HepG2 (cell line): ENCODE data around the gene PDP2. TPM values are rescaled to one million over a fixed set of nuclear protein-coding genes. Genes with fewer than 3 reads are reported as not detected.

ENCODE experiments used
- ATF1 ChIP-seq: IDR thresholded peaks from 2 replicates; pipeline ENCODE4 v1.6.1; 2016; ENCODE audit warnings: mild to moderate bottlenecking, control low read depth
- DR1 ChIP-seq: sonication (generic); formaldehyde crosslinking; IDR thresholded peaks from 2 replicates; pipeline ENCODE4 v1.8.0; 2021; ENCODE audit warnings: mild to moderate bottlenecking, missing genetic modification reagents, inconsistent platforms
- ELK4 ChIP-seq: sonication (generic); formaldehyde crosslinking; IDR thresholded peaks from 2 replicates; pipeline ENCODE4 v1.9.0; 2021; ENCODE audit warnings: missing genetic modification reagents, borderline replicate concordance
- GATAD2A ChIP-seq: IDR thresholded peaks from 2 replicates; pipeline ENCODE4 v1.6.1; 2016
- HOXA3 ChIP-seq: sonication (generic); formaldehyde crosslinking; IDR thresholded peaks from 2 replicates; pipeline ENCODE4 v1.5.0; 2020; ENCODE audit warnings: missing genetic modification reagents
- LCORL ChIP-seq, 2 experiments: fragments of 450-650 bp in 1 of 2; sonication (generic) in 1 of 2; formaldehyde crosslinking in 1 of 2; IDR thresholded peaks; 2 replicates each; pipeline versions ENCODE4 v1.5.0 to v1.6.1; 2017 to 2020; ENCODE audit warnings: antibody characterized with exemption in 1 of 2, missing genetic modification reagents in 1 of 2
- MAF1 ChIP-seq: sonication (generic); formaldehyde crosslinking; IDR thresholded peaks from 2 replicates; pipeline ENCODE4 v1.5.0; 2020; ENCODE audit warnings: missing genetic modification reagents, borderline replicate concordance
- MBNL3 ChIP-seq: fragments of 250-450 bp; sonication (Bioruptor Pico); conservative IDR thresholded peaks from 2 replicates; pipeline ENCODE4 v1.8.0; 2022; ENCODE audit warnings: mild to moderate bottlenecking, inconsistent platforms
- MLXIP ChIP-seq: sonication (generic); formaldehyde crosslinking; IDR thresholded peaks from 2 replicates; pipeline ENCODE4 v1.9.0; 2021; ENCODE audit warnings: missing genetic modification reagents, borderline replicate concordance
- NCOA5 ChIP-seq: sonication (generic); formaldehyde crosslinking; IDR thresholded peaks from 2 replicates; pipeline ENCODE4 v1.4.0; 2020; ENCODE audit warnings: missing genetic modification reagents
- NFRKB ChIP-seq: fragments of 450-650 bp; IDR thresholded peaks from 2 replicates; pipeline ENCODE4 v1.6.1; 2017
- PHB2 ChIP-seq: fragments of 450-650 bp; IDR thresholded peaks from 2 replicates; pipeline ENCODE4 v1.6.1; 2018; ENCODE audit not compliant: partially characterized antibody
- RXRA ChIP-seq: sonication (generic); formaldehyde crosslinking; IDR thresholded peaks from 2 replicates; pipeline ENCODE4 v1.5.1; 2020; ENCODE audit warnings: missing genetic modification reagents
- SMAD9 ChIP-seq: sonication (generic); formaldehyde crosslinking; IDR thresholded peaks from 2 replicates; pipeline ENCODE4 v1.5.1; 2020; ENCODE audit warnings: mild to moderate bottlenecking, missing genetic modification reagents
- SUZ12 ChIP-seq: fragments of 150-350 bp; IDR thresholded peaks from 2 replicates; pipeline ENCODE4 v1.6.1; 2014; ENCODE audit warnings: low read depth, low read length
- TFDP2 ChIP-seq: sonication (generic); formaldehyde crosslinking; IDR thresholded peaks from 2 replicates; pipeline ENCODE4 v1.4.0; 2020; ENCODE audit warnings: missing genetic modification reagents
- TSC22D2 ChIP-seq: sonication (generic); formaldehyde crosslinking; IDR thresholded peaks from 2 replicates; pipeline ENCODE4 v1.5.1; 2020; ENCODE audit warnings: missing genetic modification reagents, mild to moderate bottlenecking, borderline replicate concordance
- XRCC5 ChIP-seq: fragments of 200-400 bp; formaldehyde crosslinking; optimal IDR thresholded peaks from 2 replicates; pipeline ENCODE3; 2017; ENCODE audit warnings: mild to moderate bottlenecking, low read length
- ZBTB1 ChIP-seq: sonication (generic); formaldehyde crosslinking; IDR thresholded peaks from 2 replicates; pipeline ENCODE4 v1.4.0; 2020; ENCODE audit warnings: missing genetic modification reagents, borderline replicate concordance
- ZNF264 ChIP-seq: sonication (generic); formaldehyde crosslinking; IDR thresholded peaks from 2 replicates; pipeline ENCODE4 v1.4.0; 2020; ENCODE audit warnings: missing genetic modification reagents
- ZSCAN30 ChIP-seq: sonication (generic); formaldehyde crosslinking; IDR thresholded peaks from 2 replicates; pipeline ENCODE4 v1.5.0; 2020; ENCODE audit warnings: mild to moderate bottlenecking, missing genetic modification reagents
- polyA plus RNA-seq, 8 experiments: library from polyadenylated mRNA; depleted of rRNA in 3 of 8; stranded (reverse) in 7 of 8; unstranded in 1 of 8; fragments of >200 nt; fragmentation: Illumina TruSeq in 4 of 8; extraction: Trizol in 4 of 8; gene quantifications; 2 replicates each; pipeline versions ENCODE4 v1.2.1 to v1.2.3, GENCODE V29; 2011 to 2016; ENCODE audit warnings: low read depth in 4 of 8, missing spikeins in 1 of 8, mixed read lengths in 1 of 8; ENCODE audit not compliant: insufficient read depth in 1 of 8
- total RNA-seq, 5 experiments: library from RNA; depleted of rRNA; stranded (reverse); fragments of >200 nt; fragmentation: Illumina TruSeq; extraction: Trizol; gene quantifications; 2 replicates each; pipeline ENCODE4 v1.2.3, GENCODE V29; 2016; ENCODE audit warnings: low read depth in 1 of 5
- TF ChIP-seq, protein P1 (sequence below): sonication (generic); formaldehyde crosslinking; IDR thresholded peaks from 2 replicates; pipeline ENCODE4 v1.4.0; 2020; ENCODE audit warnings: missing genetic modification reagents
- TF ChIP-seq, protein P2 (sequence below): IDR thresholded peaks from 2 replicates; pipeline ENCODE4 v1.6.1; 2016; ENCODE audit warnings: missing genetic modification reagents, missing compliant biosample characterization

PDP2 gene
- total and polyA plus RNA-seq, 2 of the 13 experiments (the other 11 are each of a cell fraction or from before 2014, with no cell fraction given), result 12.8 to 15.8 TPM

GRCh38 chr16:66924527-66925321 is 44.4 kb downstream of the PDP2 start (continued):
- TF ChIP-seq, protein P1, sequence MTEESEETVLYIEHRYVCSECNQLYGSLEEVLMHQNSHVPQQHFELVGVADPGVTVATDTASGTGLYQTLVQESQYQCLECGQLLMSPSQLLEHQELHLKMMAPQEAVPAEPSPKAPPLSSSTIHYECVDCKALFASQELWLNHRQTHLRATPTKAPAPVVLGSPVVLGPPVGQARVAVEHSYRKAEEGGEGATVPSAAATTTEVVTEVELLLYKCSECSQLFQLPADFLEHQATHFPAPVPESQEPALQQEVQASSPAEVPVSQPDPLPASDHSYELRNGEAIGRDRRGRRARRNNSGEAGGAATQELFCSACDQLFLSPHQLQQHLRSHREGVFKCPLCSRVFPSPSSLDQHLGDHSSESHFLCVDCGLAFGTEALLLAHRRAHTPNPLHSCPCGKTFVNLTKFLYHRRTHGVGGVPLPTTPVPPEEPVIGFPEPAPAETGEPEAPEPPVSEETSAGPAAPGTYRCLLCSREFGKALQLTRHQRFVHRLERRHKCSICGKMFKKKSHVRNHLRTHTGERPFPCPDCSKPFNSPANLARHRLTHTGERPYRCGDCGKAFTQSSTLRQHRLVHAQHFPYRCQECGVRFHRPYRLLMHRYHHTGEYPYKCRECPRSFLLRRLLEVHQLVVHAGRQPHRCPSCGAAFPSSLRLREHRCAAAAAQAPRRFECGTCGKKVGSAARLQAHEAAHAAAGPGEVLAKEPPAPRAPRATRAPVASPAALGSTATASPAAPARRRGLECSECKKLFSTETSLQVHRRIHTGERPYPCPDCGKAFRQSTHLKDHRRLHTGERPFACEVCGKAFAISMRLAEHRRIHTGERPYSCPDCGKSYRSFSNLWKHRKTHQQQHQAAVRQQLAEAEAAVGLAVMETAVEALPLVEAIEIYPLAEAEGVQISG (CRISPR knock-in tag), result peak; percentile 43
- TF ChIP-seq MAF1 (CRISPR knock-in tag), result no peak
- no peak for TF ChIP-seq MLXIP
- no peak for TF ChIP-seq SUZ12
- TF ChIP-seq GATAD2A (CRISPR knock-in tag), result no peak
- no peak for TF ChIP-seq TSC22D2 (CRISPR knock-in tag)
- TF ChIP-seq MBNL3, result no peak
- TF ChIP-seq ZBTB1 (CRISPR knock-in tag), result no peak
- TF ChIP-seq XRCC5, result peak; percentile 58
- no peak for TF ChIP-seq ZSCAN30
- TF ChIP-seq PHB2, result no peak
- TF ChIP-seq LCORL (IDR thresholded peaks at IDR 0.05), result no peak
- TF ChIP-seq LCORL (CRISPR knock-in tag; IDR thresholded peaks at IDR 0.05), result 0 out of 2 replicates have a peak, but pooled peaks have one; percentile 6
- TF ChIP-seq ELK4 (CRISPR knock-in tag), result no peak
- 0 out of 2 replicates have a peak, but pooled peaks have one; percentile 16 for TF ChIP-seq TFDP2 (CRISPR knock-in tag)
- TF ChIP-seq NFRKB, result no peak
- TF ChIP-seq NCOA5, result no peak
- TF ChIP-seq, protein P2, sequence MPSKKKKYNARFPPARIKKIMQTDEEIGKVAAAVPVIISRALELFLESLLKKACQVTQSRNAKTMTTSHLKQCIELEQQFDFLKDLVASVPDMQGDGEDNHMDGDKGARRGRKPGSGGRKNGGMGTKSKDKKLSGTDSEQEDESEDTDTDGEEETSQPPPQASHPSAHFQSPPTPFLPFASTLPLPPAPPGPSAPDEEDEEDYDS (CRISPR knock-in tag), result no peak
- TF ChIP-seq SMAD9, result no peak
- no peak for TF ChIP-seq DR1 (CRISPR knock-in tag)
- peak; percentile 64 for TF ChIP-seq HOXA3 (CRISPR knock-in tag)
- 0 out of 2 replicates have a peak, but pooled peaks have one; percentile 2 for TF ChIP-seq RXRA
- TF ChIP-seq ATF1 (CRISPR knock-in tag), result no peak
- TF ChIP-seq ZNF264 (CRISPR knock-in tag), result no peak
